HCT116 (cell line): ENCODE data around the gene PTPN21. TPM values are rescaled to one million over a fixed set of nuclear protein-coding genes. Genes with fewer than 3 reads are reported as not detected.

Experiments used
- ATAC-seq: fragments of 200-7000 bp; cut with Tn5 transposase; 2 replicates; pipeline ENCODE4 v1.9.1; 2020; ENCODE audit warnings: mild to moderate bottlenecking, moderate library complexity
- BruUV-seq: library from RNA; stranded (reverse); fragments of 400-500 nt; replicated peaks from 2 replicates; lab custom pipeline; 2021; lab: Mats Ljungman, UMichigan
- CTCF ChIA-PET: fragments of 300-600 bp; sonication (Branson Sonifier 250); formaldehyde crosslinking; loops from one replicate; lab custom pipeline; 2021; ENCODE audit warnings: antibody characterized with exemption; lab: Charles Lee
- POLR2A ChIA-PET: fragments of 300-600, 350-600 bp; sonication (Branson Sonifier 250); formaldehyde crosslinking; loops from one replicate; lab custom pipeline; 2021; ENCODE audit warnings: antibody characterized with exemption; lab: Charles Lee
- RAD21 ChIA-PET, 2 experiments: fragments of 300-600 bp; sonication (Branson Sonifier 250); formaldehyde crosslinking; loops; one replicate each; lab custom pipeline; 2023; ENCODE audit warnings: low total read pairs in 2 of 2; ENCODE audit not compliant: uncharacterized antibody in 2 of 2, unreplicated experiment in 2 of 2, low non-redundant PET in 1 of 2; lab: Charles Lee
- DNase-seq: peaks from one replicate; pipeline ENCODE4 v3.0.0-alpha.2; 2010; ENCODE audit warnings: low read depth, low spot score
- H2AFZ ChIP-seq: fragments of 200-600 bp; shearing (Covaris generic), sonication (generic); 2 replicates; pipeline ENCODE4 v1.6.1; 2017; ENCODE audit warnings: low read depth, mixed run types, mixed read lengths, antibody characterized with exemption, low read length; ENCODE audit not compliant: poor library complexity, severe bottlenecking
- H3K27ac ChIP-seq: 2 replicates; pipeline ENCODE4 v1.5.1; 2012; ENCODE audit warnings: low read depth, low read length
- H3K27me3 ChIP-seq: fragments of 200-600 bp; sonication (generic); 2 replicates; pipeline ENCODE4 v1.6.1; 2016; ENCODE audit warnings: mixed run types, low read length, mixed read lengths; ENCODE audit not compliant: insufficient read depth
- H3K36me3 ChIP-seq, 2 experiments: fragments of 200-500 bp in 1 of 2; fragments of 200-600 bp in 1 of 2; sonication (Bioruptor generic) in 1 of 2; sonication (generic) in 1 of 2; 2 replicates each; pipeline versions ENCODE4 v1.5.1 to v1.6.1; 2014 to 2016; ENCODE audit warnings: low read length in 2 of 2, inconsistent platforms in 1 of 2, mixed read lengths in 1 of 2, mixed run types in 1 of 2; ENCODE audit not compliant: insufficient read depth in 2 of 2, control insufficient read depth in 1 of 2
- H3K4me1 ChIP-seq, 2 experiments: fragments of 200-600 bp in 1 of 2; sonication (generic) in 1 of 2; 2 replicates each; pipeline versions ENCODE4 v1.5.1 to v1.6.1; 2012 to 2017; ENCODE audit warnings: low read length in 2 of 2, inconsistent platforms in 1 of 2, mild to moderate bottlenecking in 1 of 2, mixed read lengths in 1 of 2, mixed run types in 1 of 2, moderate library complexity in 1 of 2; ENCODE audit not compliant: insufficient read depth in 2 of 2, control insufficient read depth in 1 of 2
- H3K4me2 ChIP-seq: fragments of 200-600 bp; sonication (generic); 2 replicates; pipeline ENCODE4 v1.6.1; 2017; ENCODE audit warnings: mixed run types, low read length, mixed read lengths
- H3K4me3 ChIP-seq, 2 experiments: fragments of 200-600 bp in 1 of 2; sonication (generic) in 1 of 2; replicated peaks in 1 of 2; 2 replicates each; pipeline ENCODE4 v1.5.1; 2011 to 2016; ENCODE audit warnings: low read length in 2 of 2, control low read depth in 1 of 2, low read depth in 1 of 2, mild to moderate bottlenecking in 1 of 2, mixed read lengths in 1 of 2, mixed run types in 1 of 2
- H3K79me2 ChIP-seq: fragments of 200-600 bp; sonication (generic); 2 replicates; pipeline ENCODE4 v1.6.1; 2017; ENCODE audit warnings: mild to moderate bottlenecking, mixed run types, low read length, moderate library complexity, mixed read lengths; ENCODE audit not compliant: insufficient read depth
- H3K9ac ChIP-seq: fragments of 200-600 bp; sonication (generic); 2 replicates; pipeline ENCODE4 v1.6.1; 2016; ENCODE audit warnings: low read length, mixed read lengths
- H3K9me2 ChIP-seq: fragments of 200-600 bp; sonication (generic), shearing (Covaris generic); 2 replicates; pipeline ENCODE4 v1.6.1; 2017; ENCODE audit warnings: mixed run types, mild to moderate bottlenecking, moderate library complexity; ENCODE audit not compliant: insufficient read depth
- H3K9me3 ChIP-seq, 2 experiments: fragments of 200-500 bp in 1 of 2; fragments of 200-600 bp in 1 of 2; sonication (Bioruptor generic) in 1 of 2; sonication (generic) in 1 of 2; 2 replicates each; pipeline ENCODE4 v1.6.1; 2014 to 2017; ENCODE audit warnings: low read length in 2 of 2, mixed read lengths in 2 of 2, inconsistent platforms in 1 of 2, low read depth in 1 of 2, mild to moderate bottlenecking in 1 of 2, mixed run types in 1 of 2, moderate library complexity in 1 of 2; ENCODE audit not compliant: control insufficient read depth in 1 of 2, insufficient read depth in 1 of 2
- H4K20me1 ChIP-seq: fragments of 200-600 bp; sonication (generic), shearing (Covaris generic); 2 replicates; pipeline ENCODE4 v1.6.1; 2017; ENCODE audit warnings: mixed run types, mild to moderate bottlenecking, moderate library complexity; ENCODE audit not compliant: insufficient read depth
- ATF3 ChIP-seq: IDR thresholded peaks from 2 replicates; pipeline ENCODE4 v1.6.1; 2012
- CEBPB ChIP-seq: IDR thresholded peaks from 2 replicates; pipeline ENCODE4 v1.6.1; 2012; ENCODE audit warnings: low read depth
- ELF1 ChIP-seq: IDR thresholded peaks from 2 replicates; pipeline ENCODE4 v1.6.1; 2012; ENCODE audit warnings: low read depth, borderline replicate concordance
- EZH2 ChIP-seq: fragments of 200-600 bp; sonication (generic); IDR thresholded peaks from 2 replicates; pipeline ENCODE4 v1.6.1; 2017; ENCODE audit warnings: antibody characterized with exemption, mixed run types
- EZH2phosphoT487 ChIP-seq: fragments of 200-600 bp; IDR thresholded peaks from 2 replicates; pipeline ENCODE4 v1.6.1; 2018; ENCODE audit warnings: antibody characterized with exemption, borderline replicate concordance
- JUND ChIP-seq: IDR thresholded peaks from 2 replicates; pipeline ENCODE4 v1.6.1; 2012
- POLR2A ChIP-seq: IDR thresholded peaks from 2 replicates; pipeline ENCODE4 v1.7.0; 2011; ENCODE audit warnings: borderline replicate concordance; ENCODE audit not compliant: insufficient read depth, insufficient read length; ENCODE audit errors: extremely low read depth
- RAD21 ChIP-seq: IDR thresholded peaks from 2 replicates; pipeline ENCODE4 v1.6.1; 2012; ENCODE audit warnings: low read depth, mild to moderate bottlenecking
- REST ChIP-seq: IDR thresholded peaks from 2 replicates; pipeline ENCODE4 v1.6.1; 2012; ENCODE audit warnings: low read depth
- SIN3A ChIP-seq: IDR thresholded peaks from 2 replicates; pipeline ENCODE4 v1.6.1; 2012; ENCODE audit warnings: low read depth
- ZNF274 ChIP-seq: fragments of 200-500 bp; sonication (Bioruptor generic); IDR thresholded peaks from 2 replicates; pipeline ENCODE4 v1.6.1; 2014; ENCODE audit warnings: mild to moderate bottlenecking, low read depth, low read length, inconsistent platforms
- intact Hi-C: fragments of 100-400 bp; cut with micrococcal nuclease; formaldehyde crosslinking; loops from 2 replicates; pipeline ENCODE4 v1.10.0; 2022
- total RNA-seq: library from RNA; stranded (reverse); gene quantifications from one replicate; pipeline ENCODE4 v1.2.1, GENCODE V29; 2021; ENCODE audit not compliant: unreplicated experiment
- TF ChIP-seq, protein P1 (sequence below): IDR thresholded peaks from 2 replicates; pipeline ENCODE4 v1.6.1; 2011; ENCODE audit warnings: mild to moderate bottlenecking, low read length, moderate library complexity; ENCODE audit not compliant: insufficient replicate concordance; ENCODE audit errors: extremely low read depth
- TF ChIP-seq, protein P2 (sequence below): IDR thresholded peaks from 2 replicates; pipeline ENCODE4 v1.6.1; 2012

Gene PTPN21
- total RNA-seq, 1 experiment from 2014 or later = 7.6 TPM

DNA sequence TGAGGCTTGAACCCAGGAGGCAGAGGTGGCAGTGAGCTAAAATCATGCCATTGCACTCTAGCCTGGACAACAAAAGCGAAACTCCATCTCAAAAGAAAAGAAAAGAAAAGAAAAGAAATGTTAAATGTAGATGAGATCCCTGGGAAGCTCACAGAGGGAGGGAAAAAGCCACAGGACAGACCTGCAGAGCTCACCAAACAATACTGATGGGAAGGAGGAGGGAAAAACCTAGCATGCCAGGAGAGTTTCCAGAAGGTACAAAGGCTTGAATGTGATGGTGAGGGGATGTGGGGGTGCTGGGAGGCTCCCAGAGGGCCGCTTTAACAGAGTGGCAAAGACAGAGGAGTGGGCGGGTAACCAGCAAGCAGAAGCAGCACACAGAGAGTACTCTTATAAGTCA lies 72.3 kb downstream of the PTPN21 start:
- no TSS peak for BruUV-seq
- RAD21 ChIA-PET = no interaction called here
- POLR2A ChIA-PET = no interaction called here
- H4K20me1 ChIP-seq = no peaks in the 10 kb centered on the region
- no peaks in the 10 kb centered on the region for H3K4me1 ChIP-seq
- no peaks in the 10 kb centered on the region for H3K79me2 ChIP-seq
- ATAC-seq = no peak
- intact Hi-C loops = no loop called here
- no peak overlapping the region for H3K9ac ChIP-seq
- DNase-seq = no peak
- no peak overlapping the region for H3K4me3 ChIP-seq
- CTCF ChIA-PET = no interaction called here
- no peak overlapping the region for H3K27ac ChIP-seq
- H3K9me2 ChIP-seq = no peaks in the 10 kb centered on the region
- H3K36me3 ChIP-seq = no peaks in the 10 kb centered on the region; a peak in 1 of 4 replicates
- TF ChIP-seq EZH2phosphoT487 = no peak
- no peak for TF ChIP-seq ATF3
- TF ChIP-seq RAD21 = no peak
- TF ChIP-seq EZH2 = no peak
- H3K4me2 ChIP-seq = no peak overlapping the region
- no peak overlapping the region for H2AFZ ChIP-seq
- H3K9me3 ChIP-seq = no peaks in the 10 kb centered on the region
- H3K27me3 ChIP-seq = no peaks in the 10 kb centered on the region

DNA sequence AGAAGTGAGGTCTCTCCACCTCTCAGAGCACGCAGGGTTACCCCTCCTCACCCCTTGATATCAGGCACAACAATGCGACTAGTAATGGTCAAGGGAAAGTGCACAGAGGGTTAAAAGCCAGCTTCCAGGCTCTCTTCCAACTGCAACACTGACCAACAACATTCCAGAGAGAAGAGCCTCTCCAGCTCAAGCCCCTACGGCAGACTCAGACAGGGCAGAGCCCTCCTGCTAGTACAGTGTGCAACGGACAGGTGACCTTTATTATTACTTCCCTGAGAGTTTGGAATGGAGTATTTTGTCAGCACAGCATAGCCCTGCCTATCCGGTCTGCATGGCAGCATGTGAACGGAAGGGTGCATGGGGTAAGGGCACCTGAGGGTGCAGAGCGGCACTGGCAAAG lies 73.0 kb downstream of the PTPN21 start:
- no peak overlapping the region for H3K4me3 ChIP-seq
- H4K20me1 ChIP-seq = no peaks in the 10 kb centered on the region
- no peaks in the 10 kb centered on the region for H3K9me2 ChIP-seq
- no peak overlapping the region for H3K27ac ChIP-seq
- H3K4me1 ChIP-seq = no peaks in the 10 kb centered on the region
- H3K9me3 ChIP-seq = no peaks in the 10 kb centered on the region
- ChIA-PET POLR2A (no interaction called here), RAD21 (no interaction called here), CTCF (no interaction called here)
- H2AFZ ChIP-seq = no peak overlapping the region
- intact Hi-C loops = loop anchor here (2.0 kb wide), 1 partner anchor 77 kb away; no protein-coding TSS in a partner anchor
- ATAC-seq (no peak), DNase-seq (no peak)
- no peaks in the 10 kb centered on the region; a peak in 1 of 4 replicates for H3K36me3 ChIP-seq
- H3K27me3 ChIP-seq = no peaks in the 10 kb centered on the region
- no peaks in the 10 kb centered on the region for H3K79me2 ChIP-seq
- no peak overlapping the region for H3K4me2 ChIP-seq
- no TSS peak for BruUV-seq
- H3K9ac ChIP-seq = no peak overlapping the region
- TF ChIP-seq CEBPB (no peak), REST (no peak), RAD21 (no peak), SIN3A (no peak), ZNF274 (no peak), JUND (no peak), ELF1 (no peak), POLR2A (no peak), ATF3 (no peak), EZH2 (no peak)
- TF ChIP-seq, protein P1, sequence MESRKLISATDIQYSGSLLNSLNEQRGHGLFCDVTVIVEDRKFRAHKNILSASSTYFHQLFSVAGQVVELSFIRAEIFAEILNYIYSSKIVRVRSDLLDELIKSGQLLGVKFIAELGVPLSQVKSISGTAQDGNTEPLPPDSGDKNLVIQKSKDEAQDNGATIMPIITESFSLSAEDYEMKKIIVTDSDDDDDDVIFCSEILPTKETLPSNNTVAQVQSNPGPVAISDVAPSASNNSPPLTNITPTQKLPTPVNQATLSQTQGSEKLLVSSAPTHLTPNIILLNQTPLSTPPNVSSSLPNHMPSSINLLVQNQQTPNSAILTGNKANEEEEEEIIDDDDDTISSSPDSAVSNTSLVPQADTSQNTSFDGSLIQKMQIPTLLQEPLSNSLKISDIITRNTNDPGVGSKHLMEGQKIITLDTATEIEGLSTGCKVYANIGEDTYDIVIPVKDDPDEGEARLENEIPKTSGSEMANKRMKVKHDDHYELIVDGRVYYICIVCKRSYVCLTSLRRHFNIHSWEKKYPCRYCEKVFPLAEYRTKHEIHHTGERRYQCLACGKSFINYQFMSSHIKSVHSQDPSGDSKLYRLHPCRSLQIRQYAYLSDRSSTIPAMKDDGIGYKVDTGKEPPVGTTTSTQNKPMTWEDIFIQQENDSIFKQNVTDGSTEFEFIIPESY = no peak
- TF ChIP-seq, protein P2, sequence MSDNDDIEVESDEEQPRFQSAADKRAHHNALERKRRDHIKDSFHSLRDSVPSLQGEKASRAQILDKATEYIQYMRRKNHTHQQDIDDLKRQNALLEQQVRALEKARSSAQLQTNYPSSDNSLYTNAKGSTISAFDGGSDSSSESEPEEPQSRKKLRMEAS = no peak
